Keratinocyte (primary cell): ENCODE results near the gene UNG. TPM values are rescaled to one million over a fixed set of nuclear protein-coding genes. Genes with fewer than 3 reads are reported as not detected.
"Not testable (repeated sequence)": the region's sequence is repeated elsewhere in the genome, so short reads cannot be mapped to it uniquely, and the experiment has no call there.

Experiments used
- DNase-seq: peaks from one replicate; pipeline ENCODE4 v3.0.0-alpha.2; 2011; ENCODE audit warnings: low read depth, missing footprints, low spot score
- FAIRE-seq: peaks from 2 replicates; lab custom pipeline; 2011; peaks lifted over from hg19 to GRCh38; lab: Jason Lieb, UNC
- H2AFZ ChIP-seq: 2 replicates; pipeline ENCODE4 v1.6.0; 2012; ENCODE audit warnings: low read length, control low read depth, inconsistent platforms; ENCODE audit not compliant: control insufficient read depth
- H3K27ac ChIP-seq: 2 replicates; pipeline ENCODE4 v1.5.1; 2011; ENCODE audit warnings: low read length; ENCODE audit not compliant: control insufficient read depth, insufficient read depth
- H3K27me3 ChIP-seq: 3 replicates; pipeline ENCODE4 v1.6.0; 2011; ENCODE audit warnings: low read length; ENCODE audit not compliant: control insufficient read depth, insufficient read depth; ENCODE audit errors: extremely low read depth
- H3K36me3 ChIP-seq, 2 experiments: 2 replicates in 1 of 2; 3 replicates in 1 of 2; pipeline ENCODE4 v1.5.1; 2011; ENCODE audit warnings: low read length in 2 of 2, mild to moderate bottlenecking in 1 of 2; ENCODE audit not compliant: control insufficient read depth in 2 of 2, insufficient read depth in 2 of 2; ENCODE audit errors: extremely low read depth in 1 of 2
- H3K4me1 ChIP-seq: 3 replicates; pipeline ENCODE4 v1.5.1; 2011; ENCODE audit warnings: low read length; ENCODE audit not compliant: control insufficient read depth, insufficient read depth; ENCODE audit errors: extremely low read depth
- H3K4me2 ChIP-seq: 3 replicates; pipeline ENCODE4 v1.6.0; 2011; ENCODE audit warnings: low read depth, low read length; ENCODE audit not compliant: control insufficient read depth, insufficient read depth; ENCODE audit errors: extremely low read depth
- H3K4me3 ChIP-seq, 3 experiments: fragments of 200-600 bp in 1 of 3; sonication (generic) in 1 of 3; 2 replicates in 2 of 3; 3 replicates in 1 of 3; pipeline ENCODE4 v1.5.1; 2011 to 2016; ENCODE audit warnings: low read length in 3 of 3, mild to moderate bottlenecking in 3 of 3, control low read depth in 2 of 3, inconsistent platforms in 1 of 3, low read depth in 1 of 3, mixed read lengths in 1 of 3, mixed run types in 1 of 3, moderate library complexity in 1 of 3; ENCODE audit not compliant: control insufficient read depth in 2 of 3, insufficient read depth in 2 of 3; ENCODE audit errors: extremely low read depth in 1 of 3
- H3K79me2 ChIP-seq: 2 replicates; pipeline ENCODE4 v1.6.0; 2012; ENCODE audit warnings: low read length; ENCODE audit not compliant: control insufficient read depth, insufficient read depth
- H3K9ac ChIP-seq: 3 replicates; pipeline ENCODE4 v1.6.0; 2011; ENCODE audit warnings: low read length; ENCODE audit not compliant: control insufficient read depth, insufficient read depth; ENCODE audit errors: extremely low read depth
- H3K9me1 ChIP-seq: 3 replicates; pipeline ENCODE4 v1.6.0; 2011; ENCODE audit warnings: low read length; ENCODE audit not compliant: control insufficient read depth, insufficient read depth; ENCODE audit errors: extremely low read depth
- H3K9me3 ChIP-seq: 2 replicates; pipeline ENCODE4 v1.5.1; 2012; ENCODE audit warnings: low read depth, low read length; ENCODE audit not compliant: control insufficient read depth
- H4K20me1 ChIP-seq: 3 replicates; pipeline ENCODE4 v1.6.0; 2011; ENCODE audit warnings: low read length; ENCODE audit not compliant: control insufficient read depth, insufficient read depth; ENCODE audit errors: extremely low read depth
- EZH2 ChIP-seq: IDR thresholded peaks from one replicate; pipeline ENCODE4 v1.6.1; 2012; ENCODE audit warnings: inconsistent platforms, mild to moderate bottlenecking, low read length, moderate library complexity
- dilution Hi-C: fragments of 300-500 bp; cut with MboI; formaldehyde crosslinking; loops from one replicate; pipeline ENCODE4 v1.7.0; 2020; ENCODE audit warnings: low sequenced_read_pairs; ENCODE audit not compliant: extremely low pct_ligation_motif_present
- polyA plus RNA-seq, 5 experiments: library from polyadenylated mRNA; depleted of rRNA in 3 of 5; stranded (reverse) in 3 of 5; stranded (forward) in 1 of 5; unstranded in 1 of 5; fragments of >200 nt; gene quantifications; 1 replicate in 1 of 5; 2 replicates in 3 of 5; 3 replicates in 1 of 5; pipeline versions ENCODE4 v1.2.1 to v1.2.3, GENCODE V29; 2011 to 2012; ENCODE audit warnings: missing spikeins in 2 of 5, low read depth in 1 of 5, low replicate concordance in 1 of 5
- TF ChIP-seq, protein P1 (sequence below), 3 experiments: IDR thresholded peaks in 1 of 3; conservative IDR thresholded peaks in 1 of 3; optimal IDR thresholded peaks in 1 of 3; 2 replicates in 2 of 3; 3 replicates in 1 of 3; pipeline versions ENCODE3 to v1.5.1; 2011; ENCODE audit warnings: low read length in 3 of 3, mild to moderate bottlenecking in 3 of 3, moderate library complexity in 2 of 3, control low read depth in 1 of 3, inconsistent platforms in 1 of 3; ENCODE audit not compliant: insufficient read depth in 2 of 3; ENCODE audit errors: extremely low read depth in 1 of 3

The UNG gene
- polyA plus RNA-seq, 1 donor (not counting 4 experiments of a cell fraction or from before 2014, with no cell fraction given): 26.3 TPM

DNA sequence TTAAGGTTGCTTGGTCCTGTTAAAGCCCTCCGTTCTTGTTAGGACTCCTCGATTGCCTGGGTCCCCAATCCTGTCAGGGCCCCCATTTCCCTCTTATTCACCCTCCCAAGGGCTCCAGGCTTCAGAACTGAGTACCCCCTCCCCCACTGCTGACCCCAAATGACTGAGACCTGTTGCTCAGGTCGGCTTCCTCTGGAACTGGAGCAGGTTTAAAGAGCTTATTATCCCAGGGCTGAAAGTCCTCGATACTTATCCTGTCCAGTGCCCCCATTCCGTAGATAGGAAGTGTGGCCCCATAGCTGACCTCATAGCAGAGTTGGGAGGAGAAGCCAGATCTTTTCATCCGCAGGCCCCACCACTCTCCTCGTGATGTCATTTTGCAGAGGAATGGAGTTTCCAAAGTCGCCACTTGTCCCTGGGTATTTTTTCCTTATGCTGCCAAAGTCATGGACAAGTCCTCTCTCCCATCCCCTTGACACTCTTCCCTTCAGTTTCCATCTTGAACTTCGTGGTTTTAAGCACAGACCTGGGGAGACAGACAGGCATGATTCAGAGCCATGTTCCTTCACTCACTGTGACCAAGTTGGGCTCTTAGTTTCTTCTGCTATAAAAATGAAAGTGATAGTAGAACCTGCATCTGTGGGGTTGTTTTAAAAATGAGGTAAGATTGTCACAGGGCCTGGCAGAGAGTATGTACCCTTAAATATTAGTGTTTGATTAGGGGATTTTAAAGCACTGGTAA lies 43.8 kb upstream of the UNG start:
- no peak for DNase-seq
- peak overlapping the region; percentile 84 for H3K9ac ChIP-seq
- no peaks in the 10 kb centered on the region for H3K27me3 ChIP-seq
- H3K79me2 ChIP-seq: peaks cover 2% of the 10 kb centered on the region
- no peak for FAIRE-seq
- dilution Hi-C loops: no loop called here
- no peak overlapping the region for H3K27ac ChIP-seq
- peaks cover 9% of the 10 kb centered on the region for H3K4me1 ChIP-seq
- TF ChIP-seq, protein P1, sequence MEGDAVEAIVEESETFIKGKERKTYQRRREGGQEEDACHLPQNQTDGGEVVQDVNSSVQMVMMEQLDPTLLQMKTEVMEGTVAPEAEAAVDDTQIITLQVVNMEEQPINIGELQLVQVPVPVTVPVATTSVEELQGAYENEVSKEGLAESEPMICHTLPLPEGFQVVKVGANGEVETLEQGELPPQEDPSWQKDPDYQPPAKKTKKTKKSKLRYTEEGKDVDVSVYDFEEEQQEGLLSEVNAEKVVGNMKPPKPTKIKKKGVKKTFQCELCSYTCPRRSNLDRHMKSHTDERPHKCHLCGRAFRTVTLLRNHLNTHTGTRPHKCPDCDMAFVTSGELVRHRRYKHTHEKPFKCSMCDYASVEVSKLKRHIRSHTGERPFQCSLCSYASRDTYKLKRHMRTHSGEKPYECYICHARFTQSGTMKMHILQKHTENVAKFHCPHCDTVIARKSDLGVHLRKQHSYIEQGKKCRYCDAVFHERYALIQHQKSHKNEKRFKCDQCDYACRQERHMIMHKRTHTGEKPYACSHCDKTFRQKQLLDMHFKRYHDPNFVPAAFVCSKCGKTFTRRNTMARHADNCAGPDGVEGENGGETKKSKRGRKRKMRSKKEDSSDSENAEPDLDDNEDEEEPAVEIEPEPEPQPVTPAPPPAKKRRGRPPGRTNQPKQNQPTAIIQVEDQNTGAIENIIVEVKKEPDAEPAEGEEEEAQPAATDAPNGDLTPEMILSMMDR (optimal IDR thresholded peaks at IDR 0.05 in 1 of 3, IDR thresholded peaks at IDR 0.05 in 1 of 3, conservative IDR thresholded peaks at IDR 0.05 in 1 of 3; ENCODE audit: extremely low read depth in 1 of 3, insufficient read depth in 2 of 3, low read length in 3 of 3): no peak
- no peak for TF ChIP-seq EZH2
- peak overlapping the region; percentile 80 for H2AFZ ChIP-seq
- no peaks in the 10 kb centered on the region for H3K9me3 ChIP-seq
- peak overlapping the region; percentile 93 for H3K4me2 ChIP-seq
- H3K36me3 ChIP-seq: peaks cover 0 to 3% of the 10 kb centered on the region in 2 experiments
- no peaks in the 10 kb centered on the region for H3K9me1 ChIP-seq
- H4K20me1 ChIP-seq: no peaks in the 10 kb centered on the region
- peak overlapping the region; percentile 74 to 96 (median 79) for H3K4me3 ChIP-seq

DNA sequence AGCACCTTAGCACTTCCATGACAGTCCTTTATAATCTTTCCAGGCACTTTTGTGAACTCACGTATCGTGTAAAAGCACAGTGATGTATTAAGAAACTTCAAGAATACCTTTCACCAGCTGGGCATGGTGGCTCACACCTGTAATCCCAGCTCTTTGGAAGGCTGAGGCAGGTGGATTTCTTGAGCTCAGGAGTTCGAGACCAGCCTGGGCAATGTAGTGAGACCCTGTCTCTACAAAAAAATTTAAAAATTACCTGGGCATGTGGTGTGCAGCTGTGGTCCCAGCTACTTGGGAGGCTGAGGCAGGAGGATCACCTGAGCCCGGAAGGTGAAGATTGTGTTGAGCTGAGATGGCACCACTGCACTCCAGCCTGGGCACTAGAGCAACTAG lies 43.3 kb upstream of the UNG start:
- H3K27ac ChIP-seq, H3K9me1 ChIP-seq, H4K20me1 ChIP-seq, H3K9me3 ChIP-seq, DNase-seq, H3K4me1 ChIP-seq, FAIRE-seq, H3K79me2 ChIP-seq, dilution Hi-C loops, H3K27me3 ChIP-seq, H3K36me3 ChIP-seq, H3K9ac ChIP-seq: not testable (repeated sequence)
- H3K4me2 ChIP-seq: peak overlapping the region; percentile 93
- H2AFZ ChIP-seq: peak overlapping the region; percentile 80
- peak overlapping the region in 2 of 3 experiments; percentile 74 to 79 for H3K4me3 ChIP-seq
